ENCODE data around the gene KDM2A.
"Not testable (repeated sequence)": the region's sequence is repeated elsewhere in the genome, so short reads cannot be mapped to it uniquely, and the experiment has no call there.

KDM2A gene

DNA sequence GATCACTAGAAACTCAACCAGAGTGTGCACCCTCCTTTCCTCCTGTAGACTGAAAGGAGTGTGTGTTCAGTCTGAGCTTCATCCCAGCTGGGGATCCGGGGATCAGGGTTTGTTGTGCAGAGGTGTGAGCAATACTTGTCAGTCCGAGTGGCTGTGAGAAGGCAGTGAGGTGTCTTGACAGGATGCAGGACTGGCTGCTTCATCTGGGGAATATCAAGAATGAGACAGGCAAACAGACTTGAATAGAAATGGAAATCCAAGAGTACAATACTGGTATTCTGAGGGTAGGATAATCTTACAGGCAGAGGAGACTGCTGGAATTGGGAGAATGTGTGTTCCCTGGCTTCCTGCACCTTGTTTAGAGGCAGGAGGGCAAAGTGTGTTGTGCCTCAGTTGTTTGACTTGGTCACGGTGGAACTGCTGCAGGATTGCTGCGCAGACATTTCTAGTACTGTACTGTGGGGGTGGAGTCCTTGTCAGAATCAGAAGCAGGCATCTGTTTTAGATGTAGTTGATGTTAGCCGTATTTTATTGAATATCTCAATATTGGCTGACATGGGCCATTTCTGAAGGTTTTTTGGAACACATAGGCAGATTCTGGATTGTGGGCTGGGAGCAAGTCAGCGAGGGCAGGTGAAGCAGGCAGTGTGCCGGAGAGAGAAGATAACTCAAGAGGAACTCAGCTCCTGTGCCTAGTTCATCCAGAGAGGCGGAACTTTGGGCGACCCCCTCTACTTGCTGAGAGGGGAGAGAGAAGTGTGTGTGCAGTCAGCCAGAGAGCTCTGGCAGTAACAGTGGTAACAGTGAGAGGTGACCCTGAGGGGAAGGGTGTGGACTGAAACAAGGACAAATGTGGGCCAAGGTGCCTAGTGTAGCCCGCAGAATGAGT lies 120.1 kb downstream of the KDM2A start:
- no peak for DNase-seq (ENCODE audit: low read depth)

- peak; percentile 94 for DNase-seq (ENCODE audit: low read depth)
These were observed 120.9 kb downstream of the KDM2A start for GRCh38 chr11:67239783-67240575.

DNA sequence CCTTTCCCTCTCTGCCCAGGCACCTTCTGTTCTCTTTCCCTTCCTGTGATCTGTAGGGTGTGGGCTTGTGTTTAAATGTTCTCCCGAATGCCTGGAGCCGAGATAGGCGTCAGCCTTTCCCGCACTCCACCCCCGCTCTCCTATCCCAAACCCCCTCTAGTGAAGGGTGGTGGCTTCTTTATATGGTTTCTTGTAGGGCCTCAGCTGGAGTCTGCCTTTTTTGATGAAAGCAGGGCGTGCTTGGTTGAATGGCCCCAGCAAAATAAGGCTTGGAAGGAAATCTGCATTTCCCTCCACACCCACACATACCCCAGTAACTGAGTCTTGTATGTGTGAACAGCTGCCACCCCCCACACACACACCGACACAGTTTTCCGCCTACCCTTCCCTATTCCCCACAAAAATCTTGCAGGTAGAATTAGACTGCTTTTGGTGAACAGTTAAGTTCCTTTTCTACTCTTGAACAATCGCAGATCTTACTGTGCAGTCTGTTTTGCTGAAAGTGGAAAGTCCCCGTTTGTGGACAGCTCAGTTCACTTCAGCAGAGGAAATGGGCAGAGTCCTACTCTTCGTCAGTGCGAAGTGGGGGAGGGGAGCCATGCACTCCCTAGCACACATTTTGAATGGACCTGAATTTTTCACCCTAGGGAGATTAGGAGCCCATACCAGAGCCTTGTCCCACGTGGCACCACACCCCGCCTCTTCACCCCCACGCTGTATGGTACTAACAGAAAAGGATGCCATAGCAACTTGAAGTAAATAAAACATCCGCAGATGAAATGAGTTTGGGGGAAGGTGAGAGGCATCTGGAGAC lies 121.7 kb downstream of the KDM2A start:
- peak; percentile 72 for DNase-seq (ENCODE audit: low read depth)

GRCh38 chr11:67242548-67242947 lies 123.5 kb downstream of the KDM2A start:
- no peak for DNase-seq (ENCODE audit: low read depth)

GRCh38 chr11:67243051-67243450 lies 124.0 kb downstream of the KDM2A start:
- no peak for DNase-seq (ENCODE audit: low read depth)

DNA sequence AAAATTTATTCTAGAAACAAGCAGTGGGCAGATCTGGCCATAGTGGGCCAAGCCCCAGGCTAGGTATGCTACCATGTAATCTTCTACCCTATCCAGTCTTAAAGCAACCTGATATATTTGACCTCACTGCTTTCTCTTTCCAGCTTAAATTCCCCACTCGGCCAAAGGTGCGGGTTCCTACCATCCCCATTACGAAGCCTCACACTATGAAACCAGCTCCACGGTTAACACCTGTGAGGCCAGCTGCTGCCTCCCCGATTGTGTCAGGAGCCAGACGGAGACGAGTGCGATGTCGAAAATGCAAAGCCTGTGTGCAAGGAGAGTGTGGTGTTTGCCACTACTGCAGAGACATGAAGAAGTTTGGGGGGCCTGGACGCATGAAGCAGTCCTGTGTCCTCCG lies 126.0 kb downstream of the KDM2A start:
- DNase-seq (ENCODE audit: low read depth), result no peak

DNA sequence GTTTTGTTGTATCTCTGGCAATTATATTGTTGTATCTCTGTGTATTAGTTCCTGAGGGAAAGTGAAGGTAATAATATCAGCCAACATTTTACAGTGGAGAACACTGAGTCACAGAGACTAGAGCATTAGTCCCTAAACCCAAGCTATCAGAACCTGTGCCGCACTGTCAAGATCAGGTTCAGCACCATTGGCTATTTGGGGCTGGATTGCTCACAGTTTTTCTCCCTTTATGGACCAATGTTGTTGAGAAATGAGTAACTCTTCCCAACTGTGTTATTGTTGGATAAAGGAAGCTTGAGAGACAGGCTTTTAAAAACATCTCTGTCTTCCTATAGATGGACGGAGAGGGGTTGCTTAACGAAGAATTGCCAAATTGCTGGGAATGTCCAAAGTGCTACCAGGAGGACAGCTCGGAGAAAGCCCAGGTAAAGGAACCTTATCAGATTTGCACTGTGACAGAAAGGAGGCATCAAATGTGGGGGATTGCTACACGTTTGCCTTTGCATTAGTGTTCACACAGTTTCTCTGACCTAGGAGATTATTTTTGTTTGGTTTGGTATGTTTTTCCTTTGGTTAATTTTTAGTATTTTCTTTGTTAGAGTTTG lies 129.0 kb downstream of the KDM2A start:
- no peak for DNase-seq (ENCODE audit: low read depth)

- DNase-seq (ENCODE audit: low read depth), result no peak
These were observed 129.6 kb downstream of the KDM2A start for GRCh38 chr11:67248653-67249052.

GRCh38 chr11:67250059-67251043 lies 131.3 kb downstream of the KDM2A start:
- DNase-seq (ENCODE audit: low read depth), result no peak

- DNase-seq (ENCODE audit: low read depth), result no peak
These were observed 132.8 kb downstream of the KDM2A start for GRCh38 chr11:67251841-67252240.

GRCh38 chr11:67252831-67253239 lies 133.8 kb downstream of the KDM2A start:
- no peak for DNase-seq (ENCODE audit: low read depth)

- DNase-seq (ENCODE audit: low read depth), result no peak
These were observed 135.0 kb downstream of the KDM2A start for GRCh38 chr11:67253872-67254624.

DNA sequence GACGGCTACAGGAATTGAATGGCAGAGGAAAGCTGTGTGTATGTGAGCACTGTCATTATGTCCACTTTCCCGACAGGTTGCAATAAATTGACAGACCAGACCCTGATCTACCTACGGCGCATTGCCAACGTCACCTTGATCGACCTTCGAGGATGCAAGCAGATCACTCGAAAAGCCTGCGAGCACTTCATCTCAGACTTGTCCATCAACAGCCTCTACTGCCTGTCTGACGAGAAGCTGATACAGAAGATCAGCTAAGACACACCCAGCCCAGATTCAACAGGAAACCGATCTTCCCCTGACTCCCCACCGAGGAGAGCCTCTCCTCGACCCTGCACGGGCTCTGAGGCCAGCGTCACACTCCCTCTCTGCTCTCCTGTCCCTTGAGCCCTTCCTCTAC lies 135.7 kb downstream of the KDM2A start:
- no peak for DNase-seq (ENCODE audit: low read depth)

GRCh38 chr11:67255353-67255752 lies 136.3 kb downstream of the KDM2A start:
- DNase-seq (ENCODE audit: low read depth), result no peak

- DNase-seq (ENCODE audit: low read depth), result no peak
These were observed 136.8 kb downstream of the KDM2A start for GRCh38 chr11:67255864-67256263.

- DNase-seq (ENCODE audit: low read depth), result no peak
These were observed 137.5 kb downstream of the KDM2A start for GRCh38 chr11:67256477-67257135.

DNA sequence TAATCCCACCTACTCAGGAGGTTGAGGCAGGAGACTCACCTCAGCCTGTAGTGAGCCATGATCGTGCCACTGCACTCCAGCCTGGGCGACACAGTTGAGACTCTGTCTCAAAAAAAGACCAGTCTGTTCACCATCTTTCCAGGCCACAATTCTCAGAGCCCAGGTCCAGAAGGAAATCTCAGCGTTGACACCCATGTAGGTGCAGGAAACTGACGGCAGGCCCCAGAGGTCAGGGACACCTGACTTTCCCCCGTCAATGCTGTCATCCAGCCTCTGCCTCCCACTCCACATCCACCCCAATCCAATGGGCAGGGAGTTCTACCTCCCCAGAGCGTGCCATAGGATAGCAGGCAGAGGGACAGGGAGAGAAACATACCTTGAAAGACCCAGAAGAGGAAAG lies 141.3 kb downstream of the KDM2A start:
- no peak for DNase-seq (ENCODE audit: low read depth)

GRCh38 chr11:67260885-67261639 lies 142.0 kb downstream of the KDM2A start:
- not testable (repeated sequence) for DNase-seq (ENCODE audit: low read depth)

- DNase-seq (ENCODE audit: low read depth), result no peak
These were observed 142.5 kb downstream of the KDM2A start for GRCh38 chr11:67261640-67261945.

Data from activated gamma-delta T cell treated with anti-CD3 and anti-CD28 coated beads, Interleukin-2, amount 50 U/mL, for 16 hours (primary cell).